ENCODE data around the gene MCF2L. TPM values are rescaled to one million over a fixed set of nuclear protein-coding genes. Genes with fewer than 3 reads are reported as not detected.

Gene MCF2L
- total RNA-seq, 1 donor from 2014 or later: 5.6 TPM

DNA sequence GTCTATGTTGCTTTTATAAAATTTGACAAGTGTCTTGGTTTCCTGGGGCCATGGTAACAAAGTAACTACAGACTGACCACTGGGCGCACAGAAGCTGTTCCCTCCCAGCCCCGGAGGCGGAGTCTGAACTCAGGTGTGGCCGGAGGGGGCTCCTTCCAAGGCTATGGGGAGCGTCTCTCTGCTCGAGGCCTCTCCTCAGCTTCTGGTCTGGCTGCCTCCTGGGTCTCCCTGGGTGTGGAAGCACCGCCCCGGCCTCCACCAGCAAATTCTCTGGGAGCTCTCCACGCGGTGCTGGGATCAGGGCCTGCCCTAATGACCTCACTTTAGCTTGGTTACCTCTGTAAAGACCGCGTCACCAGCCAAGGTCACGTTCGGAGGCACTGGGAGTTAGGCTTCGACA, 90.9 kb downstream of the MCF2L start:
- DNase-seq (ENCODE audit: extremely low spot score, unreplicated experiment): no peak
- no peak overlapping the region for H3K4me3 Mint-ChIP-seq (ENCODE audit: unreplicated experiment)
- no peaks in the 10 kb centered on the region for H3K9me3 Mint-ChIP-seq (ENCODE audit: unreplicated experiment)
- TF ChIP-seq, protein P1, sequence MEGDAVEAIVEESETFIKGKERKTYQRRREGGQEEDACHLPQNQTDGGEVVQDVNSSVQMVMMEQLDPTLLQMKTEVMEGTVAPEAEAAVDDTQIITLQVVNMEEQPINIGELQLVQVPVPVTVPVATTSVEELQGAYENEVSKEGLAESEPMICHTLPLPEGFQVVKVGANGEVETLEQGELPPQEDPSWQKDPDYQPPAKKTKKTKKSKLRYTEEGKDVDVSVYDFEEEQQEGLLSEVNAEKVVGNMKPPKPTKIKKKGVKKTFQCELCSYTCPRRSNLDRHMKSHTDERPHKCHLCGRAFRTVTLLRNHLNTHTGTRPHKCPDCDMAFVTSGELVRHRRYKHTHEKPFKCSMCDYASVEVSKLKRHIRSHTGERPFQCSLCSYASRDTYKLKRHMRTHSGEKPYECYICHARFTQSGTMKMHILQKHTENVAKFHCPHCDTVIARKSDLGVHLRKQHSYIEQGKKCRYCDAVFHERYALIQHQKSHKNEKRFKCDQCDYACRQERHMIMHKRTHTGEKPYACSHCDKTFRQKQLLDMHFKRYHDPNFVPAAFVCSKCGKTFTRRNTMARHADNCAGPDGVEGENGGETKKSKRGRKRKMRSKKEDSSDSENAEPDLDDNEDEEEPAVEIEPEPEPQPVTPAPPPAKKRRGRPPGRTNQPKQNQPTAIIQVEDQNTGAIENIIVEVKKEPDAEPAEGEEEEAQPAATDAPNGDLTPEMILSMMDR (IDR thresholded peaks at IDR 0.05): no peak
- peaks cover 8% of the 10 kb centered on the region for H3K4me1 Mint-ChIP-seq (ENCODE audit: unreplicated experiment)
- H3K27ac Mint-ChIP-seq (ENCODE audit: unreplicated experiment): no peak overlapping the region
- H3K27me3 Mint-ChIP-seq (ENCODE audit: unreplicated experiment): peaks cover 4% of the 10 kb centered on the region
- no peaks in the 10 kb centered on the region for H3K36me3 Mint-ChIP-seq (ENCODE audit: unreplicated experiment)

DNA sequence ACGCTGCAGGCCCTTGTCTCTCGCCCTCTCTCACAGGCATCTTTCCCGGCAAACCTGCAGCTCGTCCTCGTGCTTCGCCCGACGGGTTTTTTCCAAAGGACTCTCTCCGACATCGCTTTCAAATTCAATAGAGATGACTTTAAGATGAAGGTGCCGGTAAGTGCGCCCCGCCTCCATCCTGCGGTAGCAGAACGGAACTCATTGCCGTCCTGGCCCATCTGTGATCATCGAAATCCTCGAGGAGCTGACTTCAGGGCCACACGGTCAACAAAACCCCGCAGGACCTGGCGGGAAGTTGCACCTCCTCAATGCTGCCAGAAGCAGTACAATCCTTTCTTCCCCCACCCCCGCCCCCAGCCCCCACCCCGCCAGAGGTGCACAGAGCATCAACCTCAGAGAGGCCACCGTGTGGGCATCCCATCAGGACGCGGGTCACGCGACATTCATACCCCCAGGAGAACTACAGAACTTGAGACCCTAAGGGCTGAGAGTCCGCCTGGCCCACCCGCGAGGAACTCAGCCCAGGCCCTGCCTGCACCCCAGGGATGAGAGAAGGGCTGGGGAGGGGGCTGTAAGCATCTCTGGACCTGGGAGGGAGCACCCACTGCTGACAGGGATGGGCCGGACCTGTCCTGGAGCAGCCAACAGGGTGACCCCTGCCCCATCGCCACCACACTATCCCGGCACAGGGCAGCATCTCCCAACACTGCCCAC, 91.7 kb downstream of the MCF2L start:
- Mint-ChIP-seq H3K9me3 (ENCODE audit: unreplicated experiment) (no peaks in the 10 kb centered on the region), H3K27ac (ENCODE audit: unreplicated experiment) (no peak overlapping the region), H3K4me1 (ENCODE audit: unreplicated experiment) (peaks cover 5% of the 10 kb centered on the region), H3K4me3 (ENCODE audit: unreplicated experiment) (no peak overlapping the region), H3K27me3 (ENCODE audit: unreplicated experiment) (peaks cover under 1% of the 10 kb centered on the region), H3K36me3 (ENCODE audit: unreplicated experiment) (no peaks in the 10 kb centered on the region)
- no peak for DNase-seq (ENCODE audit: extremely low spot score, unreplicated experiment)
- TF ChIP-seq, protein P1 (IDR thresholded peaks at IDR 0.05): no peak

DNA sequence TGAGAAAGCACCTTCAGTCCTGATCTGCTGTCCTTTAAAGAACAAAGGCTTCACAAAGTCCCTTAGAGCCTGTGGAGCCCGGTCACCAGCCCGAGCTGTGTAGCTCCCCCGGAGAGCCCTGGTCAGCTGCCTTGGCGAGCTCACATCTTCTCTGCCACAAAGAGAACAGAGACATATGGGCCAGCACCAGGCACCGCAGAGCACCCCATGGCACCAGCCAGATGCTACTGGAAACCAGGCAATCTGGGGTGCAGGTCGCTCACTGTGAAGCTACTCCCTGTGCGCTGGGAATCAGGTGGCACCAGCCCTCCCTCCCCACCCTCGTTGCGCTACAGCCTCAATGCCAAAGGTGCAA, 92.2 kb downstream of the MCF2L start:
- H3K4me3 Mint-ChIP-seq (ENCODE audit: unreplicated experiment): no peak overlapping the region
- no peaks in the 10 kb centered on the region for H3K9me3 Mint-ChIP-seq (ENCODE audit: unreplicated experiment)
- DNase-seq (ENCODE audit: extremely low spot score, unreplicated experiment): no peak
- TF ChIP-seq, protein P1 (IDR thresholded peaks at IDR 0.05): no peak
- H3K4me1 Mint-ChIP-seq (ENCODE audit: unreplicated experiment): peaks cover 5% of the 10 kb centered on the region
- H3K27ac Mint-ChIP-seq (ENCODE audit: unreplicated experiment): no peak overlapping the region
- no peaks in the 10 kb centered on the region for H3K27me3 Mint-ChIP-seq (ENCODE audit: unreplicated experiment)
- H3K36me3 Mint-ChIP-seq (ENCODE audit: unreplicated experiment): no peaks in the 10 kb centered on the region

DNA sequence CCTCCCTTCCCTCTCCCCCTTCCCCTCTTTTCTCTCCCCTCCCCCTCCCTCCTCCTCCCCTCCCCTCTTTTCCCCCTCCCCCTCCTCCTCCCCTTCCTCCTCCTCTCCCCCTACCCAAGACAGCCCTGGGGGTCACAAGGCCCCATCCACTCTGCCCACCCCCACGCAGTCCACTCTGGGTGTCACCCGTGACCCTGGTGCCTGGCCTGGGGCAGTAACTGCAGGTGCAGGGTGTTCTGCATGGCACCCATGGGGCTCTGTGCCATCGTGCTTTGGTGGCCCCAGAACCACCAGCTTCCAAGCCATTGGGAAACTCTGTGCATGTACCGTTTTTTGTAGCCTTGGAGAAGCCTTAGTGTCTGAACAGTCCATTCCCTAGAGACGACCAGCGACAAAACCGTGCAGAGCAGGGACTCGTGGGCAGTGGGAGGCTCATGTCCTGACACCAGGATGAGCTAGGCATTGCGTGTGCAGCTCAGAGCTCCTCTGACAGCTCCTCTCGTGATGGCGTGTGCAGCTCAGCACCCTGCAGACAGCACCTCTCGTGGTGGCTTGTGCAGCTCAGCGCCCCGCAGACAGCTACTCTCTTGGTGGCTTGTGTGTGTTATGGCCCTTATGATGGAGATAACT, 92.9 kb downstream of the MCF2L start:
- H3K36me3 Mint-ChIP-seq (ENCODE audit: unreplicated experiment): no peaks in the 10 kb centered on the region
- H3K4me1 Mint-ChIP-seq (ENCODE audit: unreplicated experiment): peaks cover 5% of the 10 kb centered on the region
- no peak overlapping the region for H3K27ac Mint-ChIP-seq (ENCODE audit: unreplicated experiment)
- no peaks in the 10 kb centered on the region for H3K9me3 Mint-ChIP-seq (ENCODE audit: unreplicated experiment)
- TF ChIP-seq, protein P1 (IDR thresholded peaks at IDR 0.05): no peak
- no peaks in the 10 kb centered on the region for H3K27me3 Mint-ChIP-seq (ENCODE audit: unreplicated experiment)
- no peak overlapping the region for H3K4me3 Mint-ChIP-seq (ENCODE audit: unreplicated experiment)
- DNase-seq (ENCODE audit: extremely low spot score, unreplicated experiment): no peak

DNA sequence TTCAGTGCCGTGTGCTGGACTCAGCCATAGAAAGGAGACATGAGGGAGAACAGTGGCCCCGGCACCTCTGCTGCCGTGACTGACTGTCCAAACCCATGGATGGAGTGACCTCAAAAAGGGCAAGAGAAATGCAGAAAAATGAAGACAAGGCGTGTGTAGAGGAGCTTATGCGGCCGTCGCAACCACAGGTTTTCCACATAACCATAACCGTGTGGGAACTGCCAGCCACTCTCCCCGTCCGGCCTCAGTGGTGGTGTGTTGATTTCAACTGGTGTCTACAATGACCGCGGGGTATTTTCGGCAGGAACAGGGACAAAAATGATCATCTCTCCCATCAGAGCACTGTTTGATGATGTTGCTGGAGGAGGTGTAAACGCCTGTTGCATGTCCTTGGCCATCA, 93.7 kb downstream of the MCF2L start:
- no peak for DNase-seq (ENCODE audit: extremely low spot score, unreplicated experiment)
- H3K36me3 Mint-ChIP-seq (ENCODE audit: unreplicated experiment): no peaks in the 10 kb centered on the region

More for the DNA sequence above, 93.7 kb downstream of the MCF2L start:
- Mint-ChIP-seq H3K27ac (ENCODE audit: unreplicated experiment) (no peak overlapping the region), H3K27me3 (ENCODE audit: unreplicated experiment) (no peaks in the 10 kb centered on the region), H3K4me3 (ENCODE audit: unreplicated experiment) (no peak overlapping the region), H3K9me3 (ENCODE audit: unreplicated experiment) (no peaks in the 10 kb centered on the region), H3K4me1 (ENCODE audit: unreplicated experiment) (peaks cover 5% of the 10 kb centered on the region)
- TF ChIP-seq, protein P1 (IDR thresholded peaks at IDR 0.05): no peak

Data from osteocyte (in vitro differentiated cells).